ENCODE results near the gene PAK5. TPM values are rescaled to one million over a fixed set of nuclear protein-coding genes. Genes with fewer than 3 reads are reported as not detected.
A peak's percentile ranks its signal among the peaks of the same experiment; 100 is the strongest.

The PAK5 gene
- total RNA-seq, 6 experiments from 2014 or later: not detected

- no peak for DNase-seq
- no peak overlapping the region for H3K27ac Mint-ChIP-seq
- peaks cover 9% of the 10 kb centered on the region; the same call in 1 of the 2 replicates for H3K4me1 Mint-ChIP-seq (ENCODE audit: low read depth)
- H3K27me3 Mint-ChIP-seq (ENCODE audit: insufficient read depth): peaks cover 16% of the 10 kb centered on the region
- no peaks in the 10 kb centered on the region for H3K9me3 Mint-ChIP-seq
- no peak overlapping the region for H3K4me3 Mint-ChIP-seq
- H3K36me3 Mint-ChIP-seq (ENCODE audit: low read depth): no peaks in the 10 kb centered on the region
- TF ChIP-seq CTCF (IDR thresholded peaks at IDR 0.05): no peak
Measured at GRCh38 chr20:9611921-9612320, 227.0 kb downstream of the PAK5 start.

- Mint-ChIP-seq H3K27me3 (ENCODE audit: insufficient read depth) (peaks cover 21% of the 10 kb centered on the region), H3K9me3 (no peaks in the 10 kb centered on the region), H3K27ac (no peak overlapping the region), H3K4me3 (no peak overlapping the region), H3K4me1 (ENCODE audit: low read depth) (peaks cover 9% of the 10 kb centered on the region; the same call in 1 of the 2 replicates), H3K36me3 (ENCODE audit: low read depth) (no peaks in the 10 kb centered on the region)
- TF ChIP-seq CTCF (IDR thresholded peaks at IDR 0.05): no peak
- DNase-seq: no peak
Measured at GRCh38 chr20:9610665-9611064, 228.2 kb downstream of the PAK5 start.

GRCh38 chr20:9609887-9610502, 228.9 kb downstream of the PAK5 start:
- Mint-ChIP-seq H3K27me3 (ENCODE audit: insufficient read depth) (peaks cover 20% of the 10 kb centered on the region), H3K36me3 (ENCODE audit: low read depth) (no peaks in the 10 kb centered on the region), H3K27ac (no peak overlapping the region), H3K4me1 (ENCODE audit: low read depth) (peaks cover 9% of the 10 kb centered on the region; the same call in 1 of the 2 replicates), H3K4me3 (no peak overlapping the region), H3K9me3 (no peaks in the 10 kb centered on the region)
- peak; percentile 63 for DNase-seq
- TF ChIP-seq CTCF (IDR thresholded peaks at IDR 0.05): peak; percentile 88

- DNase-seq: no peak
- Mint-ChIP-seq H3K4me3 (no peak overlapping the region), H3K27ac (no peak overlapping the region)
Measured at GRCh38 chr20:9608639-9609340, 230.1 kb downstream of the PAK5 start.

GRCh38 chr20:9602847-9603183, 236.1 kb downstream of the PAK5 start:
- H3K27ac Mint-ChIP-seq: no peak overlapping the region

More at GRCh38 chr20:9608639-9609340, 230.1 kb downstream of the PAK5 start:
- H3K9me3 Mint-ChIP-seq: no peaks in the 10 kb centered on the region
- no peak for TF ChIP-seq CTCF (IDR thresholded peaks at IDR 0.05)
- no peaks in the 10 kb centered on the region for H3K36me3 Mint-ChIP-seq (ENCODE audit: low read depth)
- H3K4me1 Mint-ChIP-seq (ENCODE audit: low read depth): peaks cover 3% of the 10 kb centered on the region; the same call in 1 of the 2 replicates
- H3K27me3 Mint-ChIP-seq (ENCODE audit: insufficient read depth): peaks cover 16% of the 10 kb centered on the region

More at GRCh38 chr20:9602847-9603183, 236.1 kb downstream of the PAK5 start:
- Mint-ChIP-seq H3K4me3 (no peak overlapping the region), H3K9me3 (no peaks in the 10 kb centered on the region), H3K36me3 (ENCODE audit: low read depth) (no peaks in the 10 kb centered on the region), H3K27me3 (ENCODE audit: insufficient read depth) (peaks cover 25% of the 10 kb centered on the region), H3K4me1 (ENCODE audit: low read depth) (no peaks in the 10 kb centered on the region)
- no peak for TF ChIP-seq CTCF (IDR thresholded peaks at IDR 0.05)
- DNase-seq: no peak

Measured in HFFc6 (cell line).